ENCODE results near the gene CEP128.

GRCh38 chr14:80948291-80948690 lies 6.8 kb upstream of the CEP128 start:
- no peak for TF ChIP-seq CTCF (IDR thresholded peaks at IDR 0.05)
- TF ChIP-seq TEAD4 (IDR thresholded peaks at IDR 0.05; ENCODE audit: borderline replicate concordance, insufficient read depth), result no peak
- TF ChIP-seq EP300 (IDR thresholded peaks at IDR 0.05; ENCODE audit: borderline replicate concordance in 1 of 2, low read depth in 1 of 2, low read length in 1 of 2), result no peak
- TF ChIP-seq, protein P1, sequence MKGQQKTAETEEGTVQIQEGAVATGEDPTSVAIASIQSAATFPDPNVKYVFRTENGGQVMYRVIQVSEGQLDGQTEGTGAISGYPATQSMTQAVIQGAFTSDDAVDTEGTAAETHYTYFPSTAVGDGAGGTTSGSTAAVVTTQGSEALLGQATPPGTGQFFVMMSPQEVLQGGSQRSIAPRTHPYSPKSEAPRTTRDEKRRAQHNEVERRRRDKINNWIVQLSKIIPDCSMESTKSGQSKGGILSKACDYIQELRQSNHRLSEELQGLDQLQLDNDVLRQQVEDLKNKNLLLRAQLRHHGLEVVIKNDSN (IDR thresholded peaks at IDR 0.05; ENCODE audit: borderline replicate concordance, low read depth), result no peak
- TF ChIP-seq, protein P2, sequence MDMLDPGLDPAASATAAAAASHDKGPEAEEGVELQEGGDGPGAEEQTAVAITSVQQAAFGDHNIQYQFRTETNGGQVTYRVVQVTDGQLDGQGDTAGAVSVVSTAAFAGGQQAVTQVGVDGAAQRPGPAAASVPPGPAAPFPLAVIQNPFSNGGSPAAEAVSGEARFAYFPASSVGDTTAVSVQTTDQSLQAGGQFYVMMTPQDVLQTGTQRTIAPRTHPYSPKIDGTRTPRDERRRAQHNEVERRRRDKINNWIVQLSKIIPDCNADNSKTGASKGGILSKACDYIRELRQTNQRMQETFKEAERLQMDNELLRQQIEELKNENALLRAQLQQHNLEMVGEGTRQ (IDR thresholded peaks at IDR 0.05; ENCODE audit: borderline replicate concordance, low read depth, low read length), result no peak
- TF ChIP-seq, protein P3, sequence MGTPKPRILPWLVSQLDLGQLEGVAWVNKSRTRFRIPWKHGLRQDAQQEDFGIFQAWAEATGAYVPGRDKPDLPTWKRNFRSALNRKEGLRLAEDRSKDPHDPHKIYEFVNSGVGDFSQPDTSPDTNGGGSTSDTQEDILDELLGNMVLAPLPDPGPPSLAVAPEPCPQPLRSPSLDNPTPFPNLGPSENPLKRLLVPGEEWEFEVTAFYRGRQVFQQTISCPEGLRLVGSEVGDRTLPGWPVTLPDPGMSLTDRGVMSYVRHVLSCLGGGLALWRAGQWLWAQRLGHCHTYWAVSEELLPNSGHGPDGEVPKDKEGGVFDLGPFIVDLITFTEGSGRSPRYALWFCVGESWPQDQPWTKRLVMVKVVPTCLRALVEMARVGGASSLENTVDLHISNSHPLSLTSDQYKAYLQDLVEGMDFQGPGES (IDR thresholded peaks at IDR 0.05; ENCODE audit: low read depth, low read length), result no peak
- TF ChIP-seq RCOR1 (IDR thresholded peaks at IDR 0.05; ENCODE audit: low read length), result no peak
- no peak for TF ChIP-seq RXRA (IDR thresholded peaks at IDR 0.05; ENCODE audit: borderline replicate concordance, low read depth)
- no peak for TF ChIP-seq EZH2phosphoT487 (IDR thresholded peaks at IDR 0.05; ENCODE audit: borderline replicate concordance, low read depth)

All from SK-N-SH (cell line).